Measurements from ENCODE around the gene NEUROD2.

Gene NEUROD2

DNA sequence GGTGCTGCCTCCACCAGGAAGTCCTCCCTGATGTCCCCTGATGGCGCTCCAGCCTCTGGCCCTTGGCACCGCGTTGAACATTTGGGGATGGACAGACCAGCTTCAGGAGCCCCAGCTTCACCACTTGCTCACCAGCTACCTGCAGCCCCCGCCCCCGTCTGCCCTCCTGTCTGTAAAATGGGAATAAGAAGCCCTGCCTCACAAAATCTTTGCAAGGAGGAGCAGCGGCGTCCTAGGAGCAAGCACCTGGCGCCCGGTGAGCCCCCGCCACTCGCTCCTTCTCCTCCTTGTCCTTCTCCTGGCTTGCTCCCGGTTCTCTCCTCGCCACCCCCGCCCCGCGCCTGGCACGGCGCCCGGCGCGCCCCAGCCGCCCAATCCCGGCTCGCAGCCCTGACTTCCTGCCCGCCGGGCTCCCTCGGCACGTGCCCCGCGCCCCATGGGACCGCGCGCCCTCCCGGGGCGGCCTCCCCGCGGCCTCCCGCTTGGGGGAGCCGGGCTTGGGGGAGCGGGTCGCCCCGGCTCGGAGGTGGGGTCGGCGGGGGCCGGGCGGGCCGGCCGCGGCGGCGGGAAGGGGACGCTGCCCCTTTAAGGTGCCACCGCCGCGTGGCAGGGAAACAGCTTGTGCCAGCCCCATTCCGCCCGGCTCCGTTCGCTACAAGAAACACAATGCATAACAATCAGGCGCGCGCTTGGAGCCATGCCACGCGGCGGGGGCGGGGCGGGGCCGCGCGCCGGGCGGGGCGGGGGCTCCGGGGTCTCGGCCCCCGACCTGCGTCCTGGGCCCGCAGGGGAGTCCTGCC, 9.9 kb upstream of the NEUROD2 start:
- peak overlapping the region; percentile 76 for H3K27ac ChIP-seq
- no peak for TF ChIP-seq ZFX (IDR thresholded peaks at IDR 0.05)
- TF ChIP-seq, protein P1, sequence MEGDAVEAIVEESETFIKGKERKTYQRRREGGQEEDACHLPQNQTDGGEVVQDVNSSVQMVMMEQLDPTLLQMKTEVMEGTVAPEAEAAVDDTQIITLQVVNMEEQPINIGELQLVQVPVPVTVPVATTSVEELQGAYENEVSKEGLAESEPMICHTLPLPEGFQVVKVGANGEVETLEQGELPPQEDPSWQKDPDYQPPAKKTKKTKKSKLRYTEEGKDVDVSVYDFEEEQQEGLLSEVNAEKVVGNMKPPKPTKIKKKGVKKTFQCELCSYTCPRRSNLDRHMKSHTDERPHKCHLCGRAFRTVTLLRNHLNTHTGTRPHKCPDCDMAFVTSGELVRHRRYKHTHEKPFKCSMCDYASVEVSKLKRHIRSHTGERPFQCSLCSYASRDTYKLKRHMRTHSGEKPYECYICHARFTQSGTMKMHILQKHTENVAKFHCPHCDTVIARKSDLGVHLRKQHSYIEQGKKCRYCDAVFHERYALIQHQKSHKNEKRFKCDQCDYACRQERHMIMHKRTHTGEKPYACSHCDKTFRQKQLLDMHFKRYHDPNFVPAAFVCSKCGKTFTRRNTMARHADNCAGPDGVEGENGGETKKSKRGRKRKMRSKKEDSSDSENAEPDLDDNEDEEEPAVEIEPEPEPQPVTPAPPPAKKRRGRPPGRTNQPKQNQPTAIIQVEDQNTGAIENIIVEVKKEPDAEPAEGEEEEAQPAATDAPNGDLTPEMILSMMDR (conservative IDR thresholded peaks at IDR 0.05): no peak

DNA sequence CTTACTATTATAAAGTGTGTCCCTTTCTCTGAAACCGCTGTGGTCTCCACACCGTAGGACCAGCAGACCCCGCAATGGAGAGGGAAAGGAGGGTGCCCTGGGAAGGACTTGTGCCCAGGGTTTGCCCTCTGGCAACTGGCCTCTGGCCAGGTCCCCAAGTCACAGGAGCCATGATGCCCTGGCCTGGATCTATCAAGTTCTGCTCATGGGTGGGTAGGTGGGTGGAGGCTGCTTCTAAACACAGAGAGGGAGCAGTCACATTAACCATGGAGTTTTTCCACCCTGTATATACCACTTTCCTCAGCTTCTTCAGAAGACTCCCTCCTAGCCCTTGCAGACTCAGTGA, 9.4 kb upstream of the NEUROD2 start:
- no peak for TF ChIP-seq ZFX (IDR thresholded peaks at IDR 0.05)
- TF ChIP-seq, protein P1 (conservative IDR thresholded peaks at IDR 0.05): no peak
- peak overlapping the region; percentile 76 for H3K27ac ChIP-seq

DNA sequence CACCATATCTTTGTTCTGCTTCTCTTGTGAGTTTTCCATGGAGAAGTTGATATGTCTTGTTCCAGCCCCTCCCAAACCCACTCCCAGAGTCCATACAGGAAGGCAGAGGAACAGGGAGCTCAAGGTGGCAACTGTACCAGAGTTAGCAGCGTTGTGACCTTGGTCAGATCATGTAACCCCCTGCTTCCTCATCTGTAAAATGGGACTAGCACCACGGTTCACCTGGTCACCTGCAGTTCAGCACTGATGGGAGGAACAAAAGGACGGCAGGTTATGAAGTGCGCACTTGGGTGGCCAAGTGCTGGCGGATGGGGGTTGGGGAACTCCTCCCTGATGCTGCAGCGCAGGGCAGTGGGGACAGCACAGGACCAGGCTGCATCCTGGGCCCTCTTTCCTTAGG, 7.7 kb upstream of the NEUROD2 start:
- no peak for TF ChIP-seq ZFX (IDR thresholded peaks at IDR 0.05)
- TF ChIP-seq, protein P1 (conservative IDR thresholded peaks at IDR 0.05): no peak

DNA sequence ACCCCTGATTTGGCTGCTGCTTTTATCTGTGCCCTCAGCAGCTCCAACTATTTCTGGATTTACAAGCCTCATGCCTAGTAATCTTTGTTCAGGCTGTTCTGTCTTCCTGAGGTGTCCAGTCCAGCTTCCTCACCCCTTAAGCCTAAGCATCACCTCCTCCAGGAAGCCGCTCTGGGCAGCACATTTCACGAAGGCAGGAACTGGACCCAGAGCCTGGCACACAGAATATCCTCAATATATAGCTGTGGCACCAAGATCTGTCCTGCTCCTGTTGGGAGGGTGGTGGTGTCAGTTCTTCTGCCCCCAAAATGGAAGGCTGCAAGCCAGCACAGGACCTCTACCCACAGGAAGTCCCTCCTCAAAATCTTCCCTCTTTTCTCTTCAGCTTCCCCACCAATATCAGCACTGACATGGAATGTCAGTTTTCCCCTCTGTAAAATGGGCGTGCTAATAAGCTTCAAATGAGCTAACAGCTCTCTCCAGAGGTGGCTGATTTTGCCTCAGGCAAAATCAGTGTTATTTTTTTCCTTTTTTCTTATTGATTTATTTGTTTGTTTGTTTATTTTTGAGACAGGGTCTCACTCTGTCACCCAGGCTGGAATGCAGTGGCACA, 6.9 kb upstream of the NEUROD2 start:
- TF ChIP-seq ZFX (IDR thresholded peaks at IDR 0.05): no peak
- TF ChIP-seq, protein P1 (conservative IDR thresholded peaks at IDR 0.05): no peak
- H3K27ac ChIP-seq: no peak overlapping the region

More for the DNA sequence above, 7.7 kb upstream of the NEUROD2 start:
- H3K27ac ChIP-seq: no peak overlapping the region

DNA sequence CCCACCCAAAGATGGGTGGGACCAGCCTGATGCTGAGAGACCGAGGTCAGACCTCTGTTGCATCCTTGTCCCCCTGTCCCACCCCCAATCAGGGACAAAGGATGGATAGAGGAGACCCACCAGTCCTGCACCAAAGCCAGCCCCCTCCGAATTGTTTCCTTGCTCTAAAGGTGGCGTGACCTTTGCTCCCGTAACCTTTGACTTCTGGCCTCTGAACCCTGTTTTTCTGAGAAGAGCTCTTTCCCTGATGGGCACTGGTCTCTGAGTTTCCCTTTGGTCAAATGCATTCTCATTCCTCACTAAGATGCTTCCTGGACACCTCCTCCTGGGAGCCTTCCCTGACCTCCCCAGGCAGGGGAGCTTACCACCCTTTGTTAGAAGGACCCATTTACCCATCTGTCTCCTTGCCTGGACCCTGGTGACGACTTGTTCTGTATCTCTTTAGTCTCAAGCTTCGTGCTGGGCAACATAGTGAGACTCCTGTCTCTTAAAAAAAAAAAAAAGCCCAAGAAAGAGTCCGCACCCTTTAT, 5.3 kb upstream of the NEUROD2 start:
- TF ChIP-seq, protein P1 (conservative IDR thresholded peaks at IDR 0.05): no peak
- TF ChIP-seq ZFX (IDR thresholded peaks at IDR 0.05): no peak
- H3K27ac ChIP-seq: no peak overlapping the region

DNA sequence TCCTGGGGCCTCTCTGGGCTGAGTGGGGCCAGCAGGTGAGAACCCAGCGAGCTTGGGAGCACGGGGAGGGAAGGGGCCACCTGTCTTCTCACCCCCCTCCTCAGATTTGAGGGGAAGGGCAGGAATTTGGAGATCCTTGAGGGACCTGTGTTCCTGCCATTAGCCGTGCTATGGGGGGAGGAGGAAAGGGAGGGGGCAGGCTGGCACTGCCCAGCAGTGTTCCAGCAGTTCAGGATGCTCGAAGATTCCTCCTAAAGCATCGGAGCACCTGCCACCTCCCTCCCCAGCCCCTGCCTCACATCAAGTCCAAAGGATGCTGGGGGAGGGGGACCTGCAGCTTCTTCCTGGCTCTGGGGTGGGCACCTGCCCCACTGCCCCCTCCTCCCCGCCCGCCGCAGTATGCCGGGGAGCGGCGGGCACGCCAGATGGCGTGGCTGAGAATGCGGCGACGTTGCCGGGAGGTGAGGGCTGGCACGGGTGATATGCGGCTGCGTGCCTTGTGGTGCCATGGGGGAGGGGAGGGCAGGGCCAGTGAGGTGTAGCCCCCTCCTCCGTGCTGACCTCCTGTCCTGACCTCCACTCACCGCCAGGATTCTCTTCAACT, 4.7 kb upstream of the NEUROD2 start:
- no peak for TF ChIP-seq ZFX (IDR thresholded peaks at IDR 0.05)
- TF ChIP-seq, protein P1 (conservative IDR thresholded peaks at IDR 0.05): no peak
- no peak overlapping the region for H3K27ac ChIP-seq
